Activated T-cell treated with anti-CD3 and anti-CD28 coated beads for 48 hours (primary cell): Measurements from ENCODE around the gene SPTBN4.
"Not testable (repeated sequence)": the region's sequence is repeated elsewhere in the genome, so short reads cannot be mapped to it uniquely, and the experiment has no call there.

Experiments used
- DNase-seq: peaks from one replicate; pipeline ENCODE4 v3.0.0-alpha.2; 2020; ENCODE audit warnings: low read depth

Gene SPTBN4

GRCh38 chr19:40621283-40621682 lies 154.5 kb downstream of the SPTBN4 start:
- DNase-seq = no peak

DNA sequence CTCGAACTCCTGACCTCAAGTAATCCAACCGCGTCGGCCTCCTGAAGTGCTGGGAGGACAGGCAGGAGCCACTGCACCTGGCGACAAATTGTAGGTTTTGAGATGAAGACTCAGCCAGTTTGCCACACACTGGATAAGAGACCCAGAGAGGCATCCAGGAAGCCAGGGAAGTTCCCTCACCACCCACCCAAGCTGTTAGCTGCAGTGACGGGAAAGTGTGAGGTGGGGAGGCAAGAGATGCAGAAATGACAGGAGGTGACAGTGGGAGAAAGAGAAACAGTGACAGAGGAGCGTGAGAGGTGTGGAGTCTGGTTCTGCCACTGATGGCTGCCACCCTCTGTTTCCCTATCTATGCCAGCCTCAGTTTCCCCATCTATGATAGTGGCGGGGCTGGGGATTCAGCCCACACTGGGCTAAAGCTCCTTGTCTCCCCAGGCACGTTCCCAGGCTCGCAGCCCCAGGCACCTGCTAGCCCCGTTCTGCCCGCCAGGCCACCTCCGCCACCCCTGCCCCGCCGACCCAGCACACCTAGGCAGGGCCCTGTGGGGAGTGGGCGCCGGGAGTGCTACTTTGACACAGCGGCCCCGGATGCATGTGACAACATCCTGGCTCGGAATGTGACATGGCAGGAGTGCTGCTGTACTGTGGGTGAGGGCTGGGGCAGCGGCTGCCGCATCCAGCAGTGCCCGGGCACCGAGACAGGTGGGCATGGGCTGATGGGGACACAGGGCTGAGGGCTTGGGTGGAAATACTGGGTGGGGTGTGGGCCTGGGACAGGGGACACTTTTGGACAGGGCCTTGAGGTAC lies 155.4 kb downstream of the SPTBN4 start:
- DNase-seq = no peak

GRCh38 chr19:40622773-40623075 lies 155.9 kb downstream of the SPTBN4 start:
- DNase-seq = no peak

DNA sequence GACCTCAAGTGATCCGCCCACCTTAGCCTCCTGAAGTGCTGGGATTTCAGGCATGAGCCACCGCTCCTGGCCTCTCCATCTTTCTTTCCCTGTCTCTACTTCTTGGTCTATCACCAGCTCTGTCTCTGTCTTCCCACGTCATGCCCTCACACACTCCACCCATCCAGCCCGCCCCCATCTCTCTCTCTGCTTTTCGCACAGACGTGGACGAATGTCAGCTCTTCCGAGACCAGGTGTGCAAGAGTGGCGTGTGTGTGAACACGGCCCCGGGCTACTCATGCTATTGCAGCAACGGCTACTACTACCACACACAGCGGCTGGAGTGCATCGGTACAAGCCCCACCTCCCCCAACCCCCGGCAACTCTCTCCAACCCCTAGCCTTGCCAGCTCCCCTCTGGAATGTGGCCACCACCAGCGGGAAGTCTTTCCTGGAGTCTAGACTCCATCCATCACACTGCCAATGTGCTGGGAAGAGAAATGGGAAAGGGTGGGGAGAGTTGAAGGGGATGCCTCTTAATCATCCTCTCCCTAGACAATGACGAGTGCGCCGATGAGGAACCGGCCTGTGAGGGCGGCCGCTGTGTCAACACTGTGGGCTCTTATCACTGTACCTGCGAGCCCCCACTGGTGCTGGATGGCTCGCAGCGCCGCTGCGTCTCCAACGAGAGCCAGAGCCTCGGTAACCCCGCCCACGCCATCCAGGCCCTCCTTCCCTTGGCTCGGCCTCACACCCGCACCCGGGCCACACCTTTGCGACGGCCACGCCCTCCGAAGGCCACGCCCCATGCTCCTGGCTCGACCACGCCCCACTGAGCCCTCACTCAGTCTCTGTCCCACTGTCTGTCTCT lies 156.8 kb downstream of the SPTBN4 start:
- DNase-seq = no peak

DNA sequence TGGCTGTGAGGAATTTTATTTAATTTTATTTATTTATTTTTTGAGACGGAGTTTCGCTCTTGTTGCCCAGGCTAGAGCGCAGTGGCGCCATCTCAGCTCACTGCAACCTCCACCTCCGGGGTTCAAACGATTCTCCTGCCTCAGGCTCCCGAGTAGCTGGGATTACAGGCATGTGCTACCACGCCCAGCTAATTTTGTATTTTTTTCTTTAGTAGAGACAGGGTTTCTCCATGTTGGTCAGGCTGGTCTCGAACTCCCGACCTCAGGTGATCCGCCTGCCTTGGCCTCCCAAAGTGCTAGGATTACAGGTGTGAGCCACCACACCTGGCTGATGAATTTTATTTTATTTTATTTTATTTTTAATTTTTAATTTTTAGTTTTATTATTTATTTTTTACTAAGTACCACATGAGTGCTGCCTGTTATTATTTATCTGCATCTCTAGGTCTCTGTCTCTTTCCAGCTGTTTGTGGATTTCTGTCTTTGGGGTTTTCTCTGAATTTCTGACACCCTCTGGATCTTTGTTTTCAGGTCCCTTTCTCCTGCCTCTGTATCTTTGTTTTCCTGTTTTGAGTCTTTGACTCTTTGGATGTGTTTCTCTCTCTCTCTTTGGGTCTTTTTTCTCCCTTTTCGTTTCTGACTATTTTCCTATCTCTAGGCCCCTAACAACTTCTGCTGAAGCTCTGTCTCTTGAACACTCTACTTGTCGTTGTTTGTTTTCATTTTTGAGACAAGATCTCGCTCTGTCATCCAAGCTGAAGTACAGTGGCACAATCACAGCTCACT lies 157.8 kb downstream of the SPTBN4 start:
- DNase-seq = not testable (repeated sequence)

GRCh38 chr19:40625406-40626120 lies 158.8 kb downstream of the SPTBN4 start:
- no peak for DNase-seq
